Neural cell (in vitro differentiated cells): ENCODE data around the gene NATD1. TPM values are rescaled to one million over a fixed set of nuclear protein-coding genes. Genes with fewer than 3 reads are reported as not detected.

ENCODE experiments used
- H2AFZ ChIP-seq: fragments of 200-600, 300-800 bp; sonication (generic), shearing (Covaris generic); 2 replicates; pipeline ENCODE4 v1.6.0; 2014; ENCODE audit warnings: low read depth, mild to moderate bottlenecking, antibody characterized with exemption, low read length, moderate library complexity
- H3F3A ChIP-seq: fragments of 200-600 bp; shearing (Covaris generic); 2 replicates; pipeline ENCODE4 v1.6.1; 2016; ENCODE audit warnings: mild to moderate bottlenecking, moderate library complexity, mixed read lengths, antibody characterized with exemption, low read length; ENCODE audit not compliant: insufficient read depth, poor library complexity, severe bottlenecking
- H3K27ac ChIP-seq: fragments of 200-600, 300-800 bp; sonication (generic), shearing (Covaris generic); 2 replicates; pipeline ENCODE4 v1.5.1; 2014; ENCODE audit warnings: mild to moderate bottlenecking, low read length, moderate library complexity
- H3K27me3 ChIP-seq: fragments of 300-800, 200-600 bp; sonication (generic), shearing (Covaris generic); 2 replicates; pipeline ENCODE4 v1.6.0; 2014; ENCODE audit warnings: mild to moderate bottlenecking, low read depth, low read length, moderate library complexity; ENCODE audit not compliant: insufficient read depth
- H3K36me3 ChIP-seq: fragments of 300-800, 200-600 bp; sonication (generic), shearing (Covaris generic); 2 replicates; pipeline ENCODE4 v1.5.1; 2014; ENCODE audit warnings: mild to moderate bottlenecking, antibody characterized with exemption, low read length, moderate library complexity; ENCODE audit not compliant: insufficient read depth
- H3K4me2 ChIP-seq: fragments of 300-800, 200-600 bp; sonication (generic), shearing (Covaris generic); 2 replicates; pipeline ENCODE4 v1.6.0; 2014; ENCODE audit warnings: mild to moderate bottlenecking, low read length
- H3K4me3 ChIP-seq: fragments of 300-800, 200-600 bp; sonication (generic), shearing (Covaris generic); 2 replicates; pipeline ENCODE4 v1.5.1; 2014; ENCODE audit warnings: mild to moderate bottlenecking, low read length, moderate library complexity
- H3K79me2 ChIP-seq: fragments of 200-600 bp; shearing (Covaris generic); replicated peaks from 2 replicates; pipeline ENCODE4 v1.6.0; 2014; ENCODE audit warnings: mild to moderate bottlenecking, low read length, moderate library complexity; ENCODE audit not compliant: insufficient read depth
- H3K9ac ChIP-seq: fragments of 300-800, 200-600 bp; sonication (generic), shearing (Covaris generic); 2 replicates; pipeline ENCODE4 v1.6.1; 2016; ENCODE audit warnings: mild to moderate bottlenecking, low read length, mixed read lengths
- H3K9me2 ChIP-seq: fragments of 200-600 bp; shearing (Covaris generic); 2 replicates; pipeline ENCODE4 v1.6.1; 2016; ENCODE audit warnings: mild to moderate bottlenecking, low read length, mixed read lengths; ENCODE audit not compliant: insufficient read depth
- H3K9me3 ChIP-seq: fragments of 200-600, 300-800 bp; sonication (generic), shearing (Covaris generic); 2 replicates; pipeline ENCODE4 v1.6.1; 2016; ENCODE audit warnings: mild to moderate bottlenecking, mixed run types, low read length, moderate library complexity, mixed read lengths
- H4K20me1 ChIP-seq: fragments of 200-600 bp; shearing (Covaris generic); 2 replicates; pipeline ENCODE4 v1.6.1; 2016; ENCODE audit warnings: mild to moderate bottlenecking, mixed run types; ENCODE audit not compliant: insufficient read depth
- CTCF ChIP-seq: fragments of 450-650 bp; IDR thresholded peaks from 2 replicates; pipeline ENCODE4 v1.5.1; 2014; ENCODE audit warnings: antibody characterized with exemption, mild to moderate bottlenecking, moderate library complexity; ENCODE audit not compliant: poor library complexity, severe bottlenecking
- EP300 ChIP-seq: fragments of 450-650 bp; conservative IDR thresholded peaks from 2 replicates; pipeline ENCODE4 v1.6.1; 2014; ENCODE audit warnings: antibody characterized with exemption, mild to moderate bottlenecking, moderate library complexity; ENCODE audit not compliant: poor library complexity, severe bottlenecking
- EZH2 ChIP-seq: fragments of 200-600, 300-800 bp; shearing (Covaris generic), sonication (generic); IDR thresholded peaks from 2 replicates; pipeline ENCODE4 v1.6.1; 2014; ENCODE audit warnings: antibody characterized with exemption, low read length, borderline replicate concordance, mild to moderate bottlenecking; ENCODE audit not compliant: insufficient read depth, poor library complexity, severe bottlenecking
- MXI1 ChIP-seq: fragments of 450-650 bp; conservative IDR thresholded peaks from 2 replicates; pipeline ENCODE4 v1.6.1; 2014; ENCODE audit warnings: antibody characterized with exemption, mild to moderate bottlenecking; ENCODE audit not compliant: poor library complexity, severe bottlenecking
- POLR2AphosphoS5 ChIP-seq: IDR thresholded peaks from 2 replicates; pipeline ENCODE4 v1.6.1; 2012
- RAD21 ChIP-seq: fragments of 450-650 bp; conservative IDR thresholded peaks from 2 replicates; pipeline ENCODE4 v1.6.1; 2014; ENCODE audit warnings: antibody characterized with exemption, mild to moderate bottlenecking, moderate library complexity
- REST ChIP-seq: IDR thresholded peaks from 2 replicates; pipeline ENCODE4 v1.6.1; 2012; ENCODE audit warnings: borderline replicate concordance
- SMC3 ChIP-seq: fragments of 450-650 bp; conservative IDR thresholded peaks from 2 replicates; pipeline ENCODE4 v1.6.1; 2014; ENCODE audit warnings: antibody characterized with exemption, mild to moderate bottlenecking, moderate library complexity; ENCODE audit not compliant: poor library complexity
- TAF1 ChIP-seq: IDR thresholded peaks from 2 replicates; pipeline ENCODE4 v1.6.1; 2012; ENCODE audit warnings: low read depth
- polyA plus RNA-seq: library from polyadenylated mRNA; depleted of rRNA; stranded (reverse); fragments of >200 nt; gene quantifications from 2 replicates; pipeline ENCODE4 v1.2.3, GENCODE V29; 2014

NATD1 gene
- polyA plus RNA-seq, 1 donor from 2014 or later: 2.8 TPM

- peaks cover 24% of the 10 kb centered on the region for H3K79me2 ChIP-seq
- H4K20me1 ChIP-seq: no peaks in the 10 kb centered on the region
- H3K9ac ChIP-seq: no peak overlapping the region
- H3K4me2 ChIP-seq: no peak overlapping the region
- H3K27me3 ChIP-seq: no peaks in the 10 kb centered on the region
- no peak overlapping the region for H3K4me3 ChIP-seq
- TF ChIP-seq RAD21 (no peak), TAF1 (no peak), EZH2 (no peak), POLR2AphosphoS5 (no peak), SMC3 (no peak), EP300 (no peak), MXI1 (no peak), CTCF (no peak), REST (no peak)
- H3K27ac ChIP-seq: no peak overlapping the region
- H3K9me3 ChIP-seq: no peaks in the 10 kb centered on the region
- no peaks in the 10 kb centered on the region for H3K9me2 ChIP-seq
- no peaks in the 10 kb centered on the region for H3K36me3 ChIP-seq
- no peak overlapping the region for H2AFZ ChIP-seq
- H3F3A ChIP-seq: no peaks in the 10 kb centered on the region
Observed at GRCh38 chr17:21289902-21290571, 36.8 kb upstream of the NATD1 start.

- Histone ChIP-seq H3K4me3 (no peak overlapping the region), H3K4me2 (no peak overlapping the region), H3K9me2 (no peaks in the 10 kb centered on the region), H2AFZ (no peak overlapping the region), H3F3A (no peaks in the 10 kb centered on the region), H3K36me3 (no peaks in the 10 kb centered on the region), H4K20me1 (no peaks in the 10 kb centered on the region), H3K79me2 (peaks cover 26% of the 10 kb centered on the region), H3K9me3 (no peaks in the 10 kb centered on the region), H3K27me3 (no peaks in the 10 kb centered on the region), H3K27ac (no peak overlapping the region), H3K9ac (no peak overlapping the region)
- TF ChIP-seq EP300 (no peak), EZH2 (no peak), REST (no peak), CTCF (no peak), RAD21 (no peak), POLR2AphosphoS5 (no peak)
Observed at GRCh38 chr17:21289175-21289901, 36.1 kb upstream of the NATD1 start.
